IMR-90 (cell line): ENCODE results near the gene TGFA. TPM values are rescaled to one million over a fixed set of nuclear protein-coding genes. Genes with fewer than 3 reads are reported as not detected.

ENCODE experiments used
- ATAC-seq: fragments of 200-7000 bp; cut with Tn5 transposase; 2 replicates; pipeline ENCODE4 v1.9.1; 2020; ENCODE audit warnings: low read depth, mild to moderate bottlenecking, moderate library complexity
- BruUV-seq: library from RNA; stranded (reverse); fragments of 400-500 nt; replicated peaks from 2 replicates; lab custom pipeline; 2021; lab: Mats Ljungman, UMichigan
- CTCF ChIA-PET: fragments of 300-600 bp; formaldehyde crosslinking; extraction: SDS; loops from one replicate; lab custom pipeline; 2021; ENCODE audit warnings: antibody characterized with exemption; lab: Yijun Ruan, JAX
- POLR2A ChIA-PET: fragments of 300-600 bp; sonication (Branson Sonifier 250); formaldehyde crosslinking; loops from one replicate; lab custom pipeline; 2022; ENCODE audit warnings: antibody characterized with exemption; ENCODE audit not compliant: unreplicated experiment; lab: Charles Lee
- DNase-seq: peaks from one replicate; pipeline ENCODE4 v3.0.0; 2013
- H2AFZ ChIP-seq: replicated peaks from 2 replicates; pipeline ENCODE3; 2013; ENCODE audit warnings: low read length, mild to moderate bottlenecking; ENCODE audit not compliant: poor library complexity
- H2AK5ac ChIP-seq: 2 replicates; pipeline ENCODE4 v1.6.1; 2013; ENCODE audit warnings: low read depth, low read length, inconsistent platforms
- H2AK9ac ChIP-seq: replicated peaks from 2 replicates; pipeline ENCODE3; 2013; ENCODE audit warnings: mild to moderate bottlenecking, low read depth, low read length, moderate library complexity; ENCODE audit not compliant: poor library complexity
- H2BK120ac ChIP-seq: 2 replicates; pipeline ENCODE4 v1.6.1; 2013; ENCODE audit warnings: low read depth, low read length, inconsistent platforms
- H2BK15ac ChIP-seq: 3 replicates; pipeline ENCODE4 v1.6.1; 2013; ENCODE audit warnings: low read depth, low read length, inconsistent platforms
- H2BK20ac ChIP-seq: 2 replicates; pipeline ENCODE4 v1.6.1; 2013; ENCODE audit warnings: low read depth, mild to moderate bottlenecking, inconsistent platforms, low read length, moderate library complexity
- H2BK5ac ChIP-seq: 2 replicates; pipeline ENCODE4 v1.6.1; 2013; ENCODE audit warnings: mild to moderate bottlenecking, low read depth, low read length, inconsistent platforms; ENCODE audit not compliant: poor library complexity, severe bottlenecking
- H3K14ac ChIP-seq: replicated peaks from 2 replicates; pipeline ENCODE4 v1.6.1; 2013; ENCODE audit warnings: low read depth, low read length, inconsistent platforms
- H3K18ac ChIP-seq: 2 replicates; pipeline ENCODE4 v1.6.1; 2013; ENCODE audit warnings: low read depth, low read length, control low read depth
- H3K23ac ChIP-seq: 2 replicates; pipeline ENCODE4 v1.6.1; 2013; ENCODE audit warnings: low read depth, low read length, inconsistent platforms
- H3K27ac ChIP-seq: 2 replicates; pipeline ENCODE4 v1.5.1; 2013; ENCODE audit warnings: mild to moderate bottlenecking, control low read depth, low read length; ENCODE audit not compliant: insufficient read depth
- H3K27me3 ChIP-seq: 2 replicates; pipeline ENCODE4 v1.6.1; 2013; ENCODE audit warnings: low read length; ENCODE audit not compliant: control insufficient read depth, insufficient read depth
- H3K36me3 ChIP-seq: 2 replicates; pipeline ENCODE4 v1.6.1; 2013; ENCODE audit warnings: low read length, mixed read lengths; ENCODE audit not compliant: control insufficient read depth, insufficient read depth
- H3K4ac ChIP-seq: 2 replicates; pipeline ENCODE4 v1.6.1; 2013; ENCODE audit warnings: low read depth, low read length, inconsistent platforms
- H3K4me1 ChIP-seq: 2 replicates; pipeline ENCODE4 v1.6.1; 2013; ENCODE audit warnings: low read length, mixed read lengths; ENCODE audit not compliant: control insufficient read depth, insufficient read depth
- H3K4me2 ChIP-seq: 2 replicates; pipeline ENCODE4 v1.6.1; 2013; ENCODE audit warnings: low read depth, mild to moderate bottlenecking, control low read depth, low read length, moderate library complexity
- H3K4me3 ChIP-seq: 2 replicates; pipeline ENCODE4 v1.5.1; 2013; ENCODE audit warnings: low read depth, mild to moderate bottlenecking, control low read depth, low read length, moderate library complexity; ENCODE audit not compliant: insufficient read depth
- H3K56ac ChIP-seq: 2 replicates; pipeline ENCODE4 v1.6.1; 2013; ENCODE audit warnings: low read length, inconsistent platforms; ENCODE audit not compliant: insufficient read depth; ENCODE audit errors: extremely low read depth
- H3K79me1 ChIP-seq, 2 experiments: 2 replicates each; pipeline ENCODE4 v1.6.1; 2013; ENCODE audit warnings: low read length in 2 of 2, inconsistent platforms in 1 of 2, low read depth in 1 of 2
- H3K9ac ChIP-seq: 2 replicates; pipeline ENCODE4 v1.6.1; 2013; ENCODE audit warnings: low read depth, low read length, control low read depth
- H3K9me1 ChIP-seq: 2 replicates; pipeline ENCODE4 v1.6.1; 2013; ENCODE audit warnings: low read length, inconsistent platforms; ENCODE audit not compliant: insufficient read depth
- H3K9me3 ChIP-seq: 2 replicates; pipeline ENCODE4 v1.6.1; 2013; ENCODE audit warnings: low read length; ENCODE audit not compliant: control insufficient read depth, insufficient read depth
- H4K20me1 ChIP-seq: 2 replicates; pipeline ENCODE4 v1.6.1; 2013; ENCODE audit warnings: low read length, inconsistent platforms; ENCODE audit not compliant: insufficient read depth
- H4K5ac ChIP-seq: 2 replicates; pipeline ENCODE4 v1.6.1; 2013; ENCODE audit warnings: mild to moderate bottlenecking, low read depth, low read length, control low read depth
- H4K8ac ChIP-seq, 2 experiments: 2 replicates each; pipeline ENCODE4 v1.6.1; 2013; ENCODE audit warnings: low read depth in 2 of 2, low read length in 2 of 2, control low read depth in 1 of 2, inconsistent platforms in 1 of 2
- H4K91ac ChIP-seq: 2 replicates; pipeline ENCODE4 v1.6.1; 2013; ENCODE audit warnings: low read depth, low read length, inconsistent platforms; ENCODE audit not compliant: insufficient read depth
- NFE2L2 ChIP-seq: fragments of 150-350 bp; IDR thresholded peaks from 2 replicates; pipeline ENCODE4 v1.6.1; 2016; ENCODE audit warnings: low read depth, mild to moderate bottlenecking, low read length
- POLR2A ChIP-seq: IDR thresholded peaks from 2 replicates; pipeline ENCODE4 v1.6.1; 2012; ENCODE audit warnings: mild to moderate bottlenecking, low read depth, low read length
- WGBS, 2 experiments: methylation state at CpG; one replicate each; pipeline versions ENCODE4 v1.1.5 to v1.1.7; 2013; ENCODE audit warnings: missing lambda C conversion rate in 2 of 2; ENCODE audit not compliant: insufficient read length in 1 of 2; ENCODE audit errors: extremely low coverage in 2 of 2; 5-methylcytosine and 5-hydroxymethylcytosine counted together
- dilution Hi-C: fragments of 300-500 bp; cut with HindIII; formaldehyde crosslinking; loops from one replicate; pipeline ENCODE4 v1.14.3; 2018; ENCODE audit warnings: low sequenced_read_pairs; ENCODE audit not compliant: unreplicated experiment
- in situ Hi-C: fragments of 300-500 bp; cut with MboI; formaldehyde crosslinking; loops from 3 replicates; pipeline ENCODE4 v1.14.3; 2019; ENCODE audit warnings: low sequenced_read_pairs, inconsistent platforms, mixed read lengths
- intact Hi-C: fragments of 100-400 bp; cut with micrococcal nuclease; formaldehyde crosslinking; loops from 2 replicates; pipeline ENCODE4 v1.10.0; 2022
- polyA plus RNA-seq, 3 experiments: library from polyadenylated mRNA; depleted of rRNA; stranded (reverse); fragments of >200 nt; gene quantifications; 2 replicates each; pipeline ENCODE4 v1.2.3, GENCODE V29; 2012; ENCODE audit warnings: low replicate concordance in 1 of 3
- total RNA-seq: library from RNA; depleted of rRNA; stranded (reverse); fragments of >200 nt; gene quantifications from 2 replicates; pipeline ENCODE4 v1.2.3, GENCODE V29; 2012

TGFA gene
- total and polyA plus RNA-seq, 2 of the 4 experiments (the other 2 are of a cell fraction): not detected

GRCh38 chr2:70596739-70597138 is 43.1 kb upstream of the TGFA start:
- Histone ChIP-seq H3K18ac (peak overlapping the region; percentile 94), H2AK9ac (no peak overlapping the region), H3K23ac (no peak overlapping the region), H3K9me3 (no peaks in the 10 kb centered on the region), H3K14ac (no peak overlapping the region), H4K20me1 (no peaks in the 10 kb centered on the region), H4K5ac (peak overlapping the region; percentile 98), H3K79me1 (no peaks in the 10 kb centered on the region), H3K4me3 (no peak overlapping the region), H3K9me1 (no peaks in the 10 kb centered on the region), H4K91ac (no peak overlapping the region), H3K36me3 (no peaks in the 10 kb centered on the region), H2BK15ac (no peak overlapping the region), H3K4me1 (peaks cover 6% of the 10 kb centered on the region), H2BK120ac (peak overlapping the region; percentile 4; the same call in 1 of the 2 replicates), H2AK5ac (no peak overlapping the region), H2BK20ac (no peak overlapping the region), H3K56ac (no peak overlapping the region), H2AFZ (peak overlapping the region; percentile 58), H3K9ac (no peak overlapping the region), H2BK5ac (peak overlapping the region; percentile 49), H3K27me3 (no peaks in the 10 kb centered on the region), H4K8ac (peak overlapping the region in 1 of 2 experiments; percentile 20; a peak in 1 of 4 replicates), H3K27ac (no peak overlapping the region), H3K4ac (0 out of 2 replicates have a peak overlapping the region, but pooled peaks have one; percentile 20), H3K4me2 (no peak overlapping the region)
- dilution Hi-C loops: no loop called here
- BruUV-seq: no TSS peak
- DNase-seq (no peak), ATAC-seq (no peak)
- intact Hi-C loops: no loop called here
- in situ Hi-C loops: no loop called here
- ChIA-PET CTCF (no interaction called here), POLR2A (no interaction called here)
- no peak for TF ChIP-seq POLR2A
- TF ChIP-seq NFE2L2: no peak
- WGBS, 2 experiments: 75% methylated on average over 1 of the region's 7 CpGs; no CpG with 5 or more reads in 1 of the 2 experiments
